HG03342 (cell line): ENCODE results near the gene MAPRE3.

Source experiments
- ATAC-seq: cut with Tn5 transposase; IDR thresholded peaks from one replicate; pipeline ENCODE4 v1.9.1; 2021; ENCODE audit warnings: mild to moderate bottlenecking, moderate library complexity; ENCODE audit not compliant: unreplicated experiment

MAPRE3 gene

DNA sequence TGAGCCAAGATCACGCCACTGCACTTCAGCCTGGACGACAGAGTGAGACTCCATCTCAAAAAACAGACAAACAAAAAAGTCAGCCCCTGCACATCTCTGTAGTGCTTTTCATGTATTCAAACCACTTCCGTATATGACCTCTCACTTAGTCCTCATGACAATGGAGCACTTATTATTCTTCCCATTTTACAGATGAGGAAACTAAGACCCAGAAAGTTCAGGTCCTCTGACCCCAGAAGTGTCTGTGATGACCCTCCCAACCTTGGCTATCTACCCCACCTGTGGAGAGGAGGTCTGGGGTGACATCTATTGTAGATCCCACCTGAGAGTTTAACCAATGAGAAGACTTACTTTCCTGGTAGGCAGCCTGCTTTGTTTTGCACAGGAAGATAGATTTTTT lies 21.6 kb upstream of the MAPRE3 start:
- ATAC-seq, result no peak

GRCh38 chr2:26950246-26950645 lies 20.2 kb upstream of the MAPRE3 start:
- no peak for ATAC-seq

- ATAC-seq, result no peak
These were observed 19.2 kb upstream of the MAPRE3 start for GRCh38 chr2:26951236-26951635.

- ATAC-seq, result no peak
These were observed 18.1 kb upstream of the MAPRE3 start for GRCh38 chr2:26952374-26952773.

DNA sequence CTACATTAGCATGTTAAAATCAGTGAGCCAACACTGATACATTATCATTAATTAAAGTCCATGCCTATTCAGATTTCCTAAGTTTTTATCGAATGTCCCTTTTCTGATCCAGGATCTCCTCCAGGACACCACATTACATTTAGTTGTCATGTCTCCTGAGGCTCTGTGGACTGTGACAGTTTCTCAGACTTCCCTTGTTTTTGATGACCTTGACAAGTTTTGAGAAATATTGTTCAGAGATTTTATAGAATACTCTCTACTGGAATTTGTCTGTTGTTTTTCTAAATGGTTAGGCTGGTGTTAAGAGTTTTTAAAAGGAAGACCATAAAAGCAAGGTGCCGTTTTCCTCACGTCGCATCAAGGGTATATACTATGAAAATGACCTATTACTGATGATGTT lies 16.3 kb upstream of the MAPRE3 start:
- no peak for ATAC-seq

DNA sequence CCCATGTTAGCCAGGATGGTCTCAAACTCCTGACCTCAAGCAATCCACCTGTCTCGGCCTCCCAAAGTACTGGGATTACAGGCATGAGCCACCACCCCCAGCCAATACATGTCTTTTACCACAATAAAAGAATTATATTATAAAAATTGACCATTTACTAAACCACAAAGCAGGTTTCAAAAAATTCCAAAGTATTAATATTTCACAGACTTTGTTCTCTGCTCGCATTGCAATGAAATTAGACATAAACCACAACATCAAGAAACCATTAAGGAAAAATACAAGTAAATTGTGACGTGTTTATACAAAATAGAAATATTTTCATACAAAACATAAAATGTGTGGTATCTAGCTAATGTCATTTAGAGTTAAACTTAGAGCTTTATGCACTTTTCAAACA lies 13.4 kb upstream of the MAPRE3 start:
- ATAC-seq, result no peak

GRCh38 chr2:26957534-26957933 lies 12.9 kb upstream of the MAPRE3 start:
- no peak for ATAC-seq

- no peak for ATAC-seq
These were observed 11.1 kb upstream of the MAPRE3 start for GRCh38 chr2:26959331-26959730.

DNA sequence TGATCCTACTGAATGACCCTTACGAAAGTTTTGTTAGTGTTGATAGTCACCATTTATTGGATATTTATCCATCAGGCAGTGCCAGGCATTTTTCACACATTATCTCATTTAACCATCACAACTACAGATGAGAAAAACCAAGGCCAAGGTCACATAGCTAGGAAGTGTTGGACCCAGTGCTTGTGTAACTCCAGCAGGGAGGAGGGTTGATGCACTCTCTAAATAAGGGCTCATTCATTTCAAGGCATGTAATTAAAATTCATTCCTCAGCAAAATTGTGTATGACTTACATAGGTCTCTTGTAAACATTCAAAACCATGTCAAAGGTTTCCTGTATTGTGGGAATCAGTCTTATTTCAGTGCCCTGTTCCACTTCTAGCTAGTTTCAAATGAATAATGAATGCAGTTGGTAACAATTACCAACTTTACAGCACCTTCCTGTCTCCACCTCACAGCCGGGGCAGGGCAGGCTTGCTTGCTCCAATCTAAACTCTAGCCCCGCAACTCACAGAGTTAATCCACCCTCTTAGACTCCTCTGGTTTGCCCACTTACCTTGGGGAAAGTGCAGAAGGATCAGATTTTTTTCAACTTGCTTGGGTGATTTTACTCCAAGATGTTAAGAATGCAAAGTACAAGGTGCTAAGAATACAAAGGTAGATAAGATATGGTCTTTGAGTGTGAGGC lies 5.8 kb upstream of the MAPRE3 start:
- no peak for ATAC-seq

GRCh38 chr2:26968001-26968400 lies 2.4 kb upstream of the MAPRE3 start:
- no peak for ATAC-seq

- no peak for ATAC-seq
These were observed 1.2 kb upstream of the MAPRE3 start for GRCh38 chr2:26969077-26969844.

- no peak for ATAC-seq
These were observed 641 bp downstream of the MAPRE3 start for GRCh38 chr2:26970928-26971627.

- no peak for ATAC-seq
These were observed 1.7 kb downstream of the MAPRE3 start for GRCh38 chr2:26971911-26972786.

DNA sequence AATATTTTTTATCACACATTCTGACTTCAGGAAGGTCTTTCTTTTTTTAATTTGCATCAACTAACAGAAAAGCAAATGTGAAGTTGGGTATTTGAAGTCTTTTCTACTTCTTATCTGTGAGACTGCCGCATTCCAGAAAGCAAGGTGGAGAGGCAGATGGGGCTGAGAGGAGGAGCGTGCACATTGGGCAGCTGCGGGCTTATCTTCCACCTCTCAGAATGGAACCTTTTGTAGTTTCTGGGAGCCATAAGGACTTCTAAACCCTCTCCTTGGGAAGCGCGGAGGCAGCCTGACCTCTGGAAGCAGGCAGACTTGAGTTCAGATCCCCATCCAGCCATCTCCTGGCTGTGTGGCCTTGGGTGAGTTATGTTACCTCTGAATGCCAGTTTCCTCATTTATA lies 3.9 kb downstream of the MAPRE3 start:
- no peak for ATAC-seq

DNA sequence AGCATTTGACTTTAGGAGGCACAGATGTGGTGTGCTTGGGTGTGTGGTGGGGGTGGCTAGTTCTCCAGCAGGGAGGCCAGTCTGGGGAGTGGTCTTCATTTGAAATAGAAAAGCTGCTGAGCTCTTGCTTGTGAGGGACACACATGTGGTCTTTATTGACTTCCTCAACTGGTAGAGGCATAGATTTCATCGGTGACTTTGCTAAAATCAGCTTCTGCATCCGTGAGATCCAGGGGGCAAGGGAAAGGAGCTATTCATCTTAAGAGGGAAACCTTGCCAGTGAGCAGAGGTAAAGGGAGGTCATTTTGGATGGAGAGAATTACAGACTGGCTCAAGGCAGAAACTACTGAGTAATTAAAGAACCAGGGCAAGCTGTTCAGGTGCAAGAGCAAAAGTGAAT lies 4.7 kb downstream of the MAPRE3 start:
- ATAC-seq, result no peak

GRCh38 chr2:26975656-26976055 lies 5.2 kb downstream of the MAPRE3 start:
- ATAC-seq, result no peak

DNA sequence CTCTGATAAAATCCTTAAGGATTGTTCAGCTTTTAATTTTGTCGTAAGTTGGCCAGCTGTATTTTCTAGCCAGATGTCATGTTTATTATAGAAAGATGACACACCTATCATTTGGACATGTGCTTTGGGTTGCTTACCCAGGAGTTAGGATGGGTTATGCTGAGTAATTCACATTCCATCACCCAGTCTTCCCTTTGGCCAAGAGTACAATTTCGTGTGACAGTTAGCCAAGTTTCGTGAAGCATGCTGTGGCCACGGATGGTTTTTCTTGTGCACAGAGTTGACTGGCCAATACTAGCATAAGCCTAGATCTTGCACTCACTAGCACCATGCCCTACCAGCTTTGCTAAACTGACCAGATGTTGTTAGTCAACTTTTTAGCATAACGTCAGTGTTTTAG lies 5.8 kb downstream of the MAPRE3 start:
- ATAC-seq, result no peak

DNA sequence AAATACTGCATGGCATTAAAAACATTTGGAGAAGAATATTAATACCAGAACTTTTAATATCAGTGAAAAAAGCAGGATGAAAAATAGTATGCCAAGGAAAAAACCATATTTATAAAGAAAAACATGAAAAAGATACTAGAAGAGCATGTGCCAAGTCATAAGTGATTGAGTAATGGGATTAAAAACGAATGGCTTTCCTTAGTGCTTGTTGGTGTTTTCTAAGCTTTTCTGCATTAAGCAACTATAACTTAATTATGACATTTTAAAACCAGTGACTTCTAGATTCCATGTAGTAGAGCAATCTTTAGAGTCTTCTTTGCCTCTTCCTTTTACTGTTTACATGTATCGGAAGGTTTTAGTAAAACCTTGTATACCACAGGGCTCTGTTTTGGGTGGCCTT lies 6.6 kb downstream of the MAPRE3 start:
- no peak for ATAC-seq

DNA sequence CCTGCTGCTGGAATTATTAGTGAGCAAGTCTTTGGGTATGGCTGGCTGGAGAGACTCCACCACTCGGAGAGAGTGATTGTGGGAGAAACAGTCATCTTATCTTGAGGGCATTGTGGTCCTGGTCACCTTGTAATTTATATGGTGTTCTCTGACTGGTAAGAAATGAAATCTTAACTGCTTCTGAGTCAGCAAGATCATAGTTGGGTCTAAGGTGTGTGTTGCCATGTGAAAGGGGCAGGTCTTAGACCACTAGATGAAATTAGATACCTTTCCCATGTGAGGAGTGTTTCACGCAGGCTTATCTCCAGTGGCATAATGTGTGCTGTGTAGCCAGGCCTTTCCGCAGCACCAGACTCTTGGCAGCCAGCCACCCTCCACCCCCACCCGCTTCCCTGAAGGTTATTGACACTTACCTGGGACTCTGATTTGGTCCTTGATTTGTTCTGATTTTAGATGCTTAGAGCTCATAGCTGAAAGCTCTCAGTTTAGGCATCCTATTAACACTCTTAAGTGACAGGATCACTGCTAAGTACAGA lies 7.7 kb downstream of the MAPRE3 start:
- ATAC-seq, result no peak

DNA sequence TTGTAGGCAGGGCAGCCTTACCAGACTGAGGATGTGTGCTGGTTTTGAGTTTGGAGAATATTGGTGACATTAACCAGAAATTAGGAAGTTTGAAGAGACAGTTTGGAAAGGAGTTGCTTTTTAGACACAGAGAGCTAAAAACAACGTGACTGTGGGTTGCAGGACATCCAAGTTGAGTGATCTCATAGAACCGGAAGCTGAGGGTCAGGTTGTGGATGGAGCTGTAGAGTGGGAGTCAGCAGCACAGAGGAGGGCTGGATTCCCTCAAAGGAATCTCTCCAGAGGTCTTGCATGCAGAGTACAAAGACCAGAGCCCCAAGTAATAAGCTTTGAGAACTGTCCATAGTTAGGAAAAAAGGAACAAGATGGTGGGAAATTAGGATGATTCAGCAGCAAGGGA lies 9.3 kb downstream of the MAPRE3 start:
- no peak for ATAC-seq

DNA sequence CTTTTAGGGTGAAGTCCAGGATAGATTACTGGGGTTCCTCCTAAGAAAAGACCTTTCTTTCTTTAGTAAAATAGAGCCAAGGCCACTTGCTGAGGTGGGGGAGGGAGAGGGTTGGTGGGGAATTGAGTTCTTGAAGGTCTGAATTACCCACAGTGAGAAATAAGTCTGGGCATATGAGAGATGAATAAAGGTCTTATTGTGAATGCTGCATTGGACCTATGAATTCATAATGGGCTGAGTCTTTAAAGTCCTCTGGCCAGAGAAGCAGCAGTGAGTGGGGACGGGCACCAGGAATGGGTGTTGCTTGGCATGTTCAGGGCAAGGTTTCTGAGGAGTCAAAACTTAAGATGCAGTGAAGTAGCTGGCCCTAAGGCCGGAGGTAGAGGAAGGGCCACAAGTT lies 10.5 kb downstream of the MAPRE3 start:
- ATAC-seq, result no peak
